Neuronal stem cell (in vitro differentiated cells): ENCODE results near the gene TADA1.

Experiments
- DNase-seq: peaks from one replicate; pipeline ENCODE4 v3.0.0-alpha.2; 2013; ENCODE audit warnings: low spot score
- H2AFZ ChIP-seq: one replicate; pipeline ENCODE4 v1.6.1; 2013; ENCODE audit warnings: mild to moderate bottlenecking, low read length, inconsistent platforms
- H2AK5ac ChIP-seq: 2 replicates; pipeline ENCODE4 v1.6.1; 2013; ENCODE audit warnings: low read depth, mild to moderate bottlenecking, inconsistent platforms, low read length, moderate library complexity, mixed read lengths
- H2BK120ac ChIP-seq: 2 replicates; pipeline ENCODE4 v1.6.1; 2013; ENCODE audit warnings: low read depth, mild to moderate bottlenecking, inconsistent platforms, low read length, moderate library complexity, mixed read lengths
- H2BK12ac ChIP-seq: one replicate; pipeline ENCODE4 v1.6.1; 2013; ENCODE audit warnings: low read length, inconsistent platforms
- H2BK15ac ChIP-seq: 2 replicates; pipeline ENCODE4 v1.6.1; 2013; ENCODE audit warnings: mild to moderate bottlenecking, low read length, inconsistent platforms, mixed read lengths
- H2BK5ac ChIP-seq: one replicate; pipeline ENCODE4 v1.6.1; 2013; ENCODE audit warnings: inconsistent platforms, mild to moderate bottlenecking, low read length, moderate library complexity
- H3K14ac ChIP-seq: one replicate; pipeline ENCODE4 v1.6.1; 2013; ENCODE audit warnings: low read length, inconsistent platforms
- H3K18ac ChIP-seq: 2 replicates; pipeline ENCODE4 v1.6.1; 2013; ENCODE audit warnings: low read length, inconsistent platforms
- H3K23ac ChIP-seq: 2 replicates; pipeline ENCODE4 v1.6.1; 2013; ENCODE audit warnings: low read depth, mild to moderate bottlenecking, mixed read lengths, low read length, inconsistent platforms; ENCODE audit not compliant: poor library complexity
- H3K27ac ChIP-seq: replicated peaks from 3 replicates; pipeline ENCODE4 v1.5.1; 2013; ENCODE audit warnings: low read length, inconsistent platforms
- H3K27me3 ChIP-seq, 3 experiments: 2 replicates each; pipeline ENCODE4 v1.6.1; 2013; ENCODE audit warnings: low read length in 3 of 3, mild to moderate bottlenecking in 2 of 3, inconsistent platforms in 1 of 3, low read depth in 1 of 3, mixed read lengths in 1 of 3, moderate library complexity in 1 of 3; ENCODE audit not compliant: control insufficient read depth in 3 of 3, insufficient read depth in 3 of 3
- H3K36me3 ChIP-seq, 2 donors: replicated peaks in 1 of 2; 2 replicates each; pipeline ENCODE4 v1.6.1; 2013; ENCODE audit warnings: low read length in 2 of 2; ENCODE audit not compliant: control insufficient read depth in 2 of 2, insufficient read depth in 2 of 2
- H3K4ac ChIP-seq: 2 replicates; pipeline ENCODE4 v1.6.1; 2013; ENCODE audit warnings: inconsistent platforms, mild to moderate bottlenecking, low read length, moderate library complexity
- H3K4me1 ChIP-seq, 2 donors: 1 replicate in 1 of 2; 2 replicates in 1 of 2; pipeline ENCODE4 v1.6.1; 2013; ENCODE audit warnings: low read length in 2 of 2, low read depth in 1 of 2; ENCODE audit not compliant: control insufficient read depth in 2 of 2, insufficient read depth in 1 of 2
- H3K4me2 ChIP-seq: one replicate; pipeline ENCODE4 v1.6.1; 2013; ENCODE audit warnings: mild to moderate bottlenecking, low read length, inconsistent platforms; ENCODE audit not compliant: insufficient read depth, poor library complexity, severe bottlenecking
- H3K4me3 ChIP-seq, 2 donors: 2 replicates each; pipeline ENCODE4 v1.5.1; 2013; ENCODE audit warnings: low read length in 2 of 2, mild to moderate bottlenecking in 2 of 2, inconsistent platforms in 1 of 2, moderate library complexity in 1 of 2
- H3K79me1 ChIP-seq: one replicate; pipeline ENCODE4 v1.6.1; 2013; ENCODE audit warnings: low read depth, mild to moderate bottlenecking, inconsistent platforms, low read length, moderate library complexity
- H3K9ac ChIP-seq: one replicate; pipeline ENCODE4 v1.6.1; 2013; ENCODE audit warnings: mild to moderate bottlenecking, low read depth, low read length, inconsistent platforms; ENCODE audit not compliant: poor library complexity
- H3K9me3 ChIP-seq, 2 donors: replicated peaks in 1 of 2; 2 replicates each; pipeline versions ENCODE3 to v1.6.1; 2013; ENCODE audit warnings: low read length in 2 of 2, mild to moderate bottlenecking in 2 of 2, inconsistent platforms in 1 of 2, low read depth in 1 of 2, mixed read lengths in 1 of 2, moderate library complexity in 1 of 2; ENCODE audit not compliant: control insufficient read depth in 2 of 2, insufficient read depth in 1 of 2
- H4K8ac ChIP-seq: one replicate; pipeline ENCODE4 v1.6.1; 2013; ENCODE audit warnings: low read depth, mild to moderate bottlenecking, inconsistent platforms, low read length, moderate library complexity
- H4K91ac ChIP-seq: one replicate; pipeline ENCODE4 v1.6.1; 2013; ENCODE audit warnings: low read length, low read depth, mild to moderate bottlenecking, inconsistent platforms; ENCODE audit not compliant: poor library complexity
- WGBS, 2 donors: extraction: QIAGEN DNeasy Blood & Tissue Kit; methylation state at CpG; one replicate each; pipeline ENCODE4 v1.1.7; 2013; ENCODE audit warnings: missing lambda C conversion rate in 2 of 2, mixed read lengths in 1 of 2; ENCODE audit not compliant: insufficient read length in 2 of 2, insufficient replicate concordance in 1 of 2; ENCODE audit errors: extremely low coverage in 2 of 2; 5-methylcytosine and 5-hydroxymethylcytosine counted together

Gene TADA1

GRCh38 chr1:166822385-166822784 is 53.7 kb downstream of the TADA1 start:
- Histone ChIP-seq H3K14ac (no peak overlapping the region), H3K79me1 (no peaks in the 10 kb centered on the region), H3K4me1 (no peaks in the 10 kb centered on the region), H3K27ac (no peak overlapping the region), H2AK5ac (no peak overlapping the region), H2BK5ac (no peak overlapping the region), H2BK15ac (no peak overlapping the region), H2BK120ac (no peak overlapping the region), H3K23ac (no peak overlapping the region), H3K4ac (no peak overlapping the region), H3K4me2 (no peak overlapping the region), H3K4me3 (no peak overlapping the region), H4K91ac (no peak overlapping the region), H3K9ac (no peak overlapping the region), H2BK12ac (no peak overlapping the region), H3K9me3 (no peaks in the 10 kb centered on the region), H3K27me3 (peaks cover 0 to 4% (median 0%) of the 10 kb centered on the region in 3 experiments), H4K8ac (no peak overlapping the region), H2AFZ (no peak overlapping the region), H3K18ac (no peak overlapping the region), H3K36me3 (no peaks in the 10 kb centered on the region)
- no peak for DNase-seq
- WGBS, 2 donors = no CpG with 5 or more reads among the region's 7 CpGs

GRCh38 chr1:166819974-166820373 is 56.1 kb downstream of the TADA1 start:
- no peak overlapping the region for H2BK120ac ChIP-seq
- no peak overlapping the region for H3K4me3 ChIP-seq
- no peak for DNase-seq
- H3K4ac ChIP-seq = no peak overlapping the region
- H3K36me3 ChIP-seq = no peaks in the 10 kb centered on the region
- H3K23ac ChIP-seq = no peak overlapping the region
- H3K14ac ChIP-seq = no peak overlapping the region
- no peak overlapping the region for H3K27ac ChIP-seq
- H3K9ac ChIP-seq = no peak overlapping the region
- no peak overlapping the region for H2AFZ ChIP-seq
- H2BK5ac ChIP-seq = no peak overlapping the region
- H2AK5ac ChIP-seq = no peak overlapping the region
- H3K18ac ChIP-seq = no peak overlapping the region
- no peaks in the 10 kb centered on the region for H3K9me3 ChIP-seq
- H3K27me3 ChIP-seq = peaks cover 0 to 4% (median 0%) of the 10 kb centered on the region in 3 experiments
- H4K91ac ChIP-seq = no peak overlapping the region
- H2BK15ac ChIP-seq = no peak overlapping the region
- H3K4me2 ChIP-seq = no peak overlapping the region
- no peak overlapping the region for H4K8ac ChIP-seq
- no peak overlapping the region for H2BK12ac ChIP-seq
- no peaks in the 10 kb centered on the region for H3K4me1 ChIP-seq
- no CpG with 5 or more reads among the region's 2 CpGs for WGBS, 2 donors
- no peaks in the 10 kb centered on the region for H3K79me1 ChIP-seq

- WGBS, 2 donors = no CpG with 5 or more reads among the region's 2 CpGs
- Histone ChIP-seq H3K23ac (no peak overlapping the region), H3K9me3 (no peaks in the 10 kb centered on the region), H3K14ac (no peak overlapping the region), H2BK15ac (no peak overlapping the region), H3K9ac (no peak overlapping the region), H3K36me3 (no peaks in the 10 kb centered on the region), H2AK5ac (no peak overlapping the region), H3K27ac (no peak overlapping the region), H4K8ac (no peak overlapping the region), H3K4me2 (no peak overlapping the region), H3K4me3 (no peak overlapping the region), H3K18ac (no peak overlapping the region), H3K79me1 (no peaks in the 10 kb centered on the region), H2BK12ac (no peak overlapping the region), H3K4me1 (no peaks in the 10 kb centered on the region), H4K91ac (no peak overlapping the region), H2BK5ac (no peak overlapping the region), H3K27me3 (peaks cover 0 to 3% (median 0%) of the 10 kb centered on the region in 3 experiments), H2BK120ac (no peak overlapping the region), H3K4ac (no peak overlapping the region), H2AFZ (no peak overlapping the region)
- DNase-seq = no peak
Measured at GRCh38 chr1:166814611-166815010, 61.5 kb downstream of the TADA1 start.

GRCh38 chr1:166813508-166814223 is 62.4 kb downstream of the TADA1 start:
- Histone ChIP-seq H3K14ac (no peak overlapping the region), H2AK5ac (no peak overlapping the region), H2BK12ac (no peak overlapping the region), H3K4me3 (no peak overlapping the region), H3K4me2 (no peak overlapping the region), H2AFZ (no peak overlapping the region), H3K36me3 (no peaks in the 10 kb centered on the region), H3K9ac (no peak overlapping the region), H3K9me3 (no peaks in the 10 kb centered on the region), H2BK5ac (no peak overlapping the region), H3K27me3 (no peaks in the 10 kb centered on the region), H3K23ac (no peak overlapping the region), H3K27ac (no peak overlapping the region), H2BK15ac (no peak overlapping the region), H3K18ac (no peak overlapping the region), H4K8ac (no peak overlapping the region), H2BK120ac (no peak overlapping the region), H3K4me1 (peaks cover 0 to 6% of the 10 kb centered on the region in 2 donors), H3K4ac (no peak overlapping the region), H4K91ac (no peak overlapping the region), H3K79me1 (no peaks in the 10 kb centered on the region)
- no CpG with 5 or more reads among the region's 2 CpGs for WGBS, 2 donors
- no peak for DNase-seq
